Measurements from ENCODE around the gene RNF224. TPM values are rescaled to one million over a fixed set of nuclear protein-coding genes. Genes with fewer than 3 reads are reported as not detected.

The RNF224 gene
- total and polyA plus RNA-seq, 2 of the 13 experiments (the other 11 are each of a cell fraction or from before 2014, with no cell fraction given) = 0.09 TPM; not detected in 1

DNA sequence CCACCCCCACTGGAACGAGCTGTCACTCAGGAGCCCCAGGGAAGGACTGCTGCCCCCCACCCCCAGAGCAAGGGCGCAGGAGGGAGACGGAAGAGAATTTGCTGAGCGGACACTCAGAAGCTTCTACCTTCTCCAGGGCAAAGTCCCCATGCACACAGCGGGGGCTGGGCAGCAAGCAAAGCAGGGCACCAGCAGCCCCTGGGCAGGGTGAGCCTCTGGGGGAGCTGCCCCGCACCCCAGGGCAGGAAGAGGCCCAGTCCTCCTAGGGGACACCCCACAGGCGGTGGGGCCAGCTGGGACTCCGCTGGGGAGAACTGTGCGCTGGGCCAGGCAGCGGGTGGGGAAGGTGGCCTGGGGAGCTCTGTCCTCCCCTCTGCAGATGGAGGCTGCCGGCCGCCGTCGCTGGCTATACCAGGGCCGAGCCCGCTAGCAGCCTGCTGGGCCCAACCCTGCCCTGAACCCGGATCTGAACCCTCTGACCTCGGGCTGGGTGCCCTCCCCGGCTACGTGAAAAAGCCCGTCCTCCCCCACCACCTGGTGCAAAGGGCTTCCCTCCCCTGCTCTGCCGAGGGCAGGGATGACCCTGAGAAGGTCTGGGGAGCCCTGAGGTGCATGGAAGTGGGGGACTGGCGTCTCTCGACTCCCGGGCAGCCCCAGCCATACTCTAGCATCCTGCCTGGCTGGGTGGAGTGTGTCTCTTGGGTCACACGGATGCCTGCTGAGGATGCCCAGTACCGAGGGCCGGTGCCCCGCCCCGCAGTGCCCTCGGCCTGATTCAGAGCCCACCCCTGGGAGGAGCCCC lies 2.8 kb downstream of the RNF224 start (continued):
- TF ChIP-seq, protein P1, sequence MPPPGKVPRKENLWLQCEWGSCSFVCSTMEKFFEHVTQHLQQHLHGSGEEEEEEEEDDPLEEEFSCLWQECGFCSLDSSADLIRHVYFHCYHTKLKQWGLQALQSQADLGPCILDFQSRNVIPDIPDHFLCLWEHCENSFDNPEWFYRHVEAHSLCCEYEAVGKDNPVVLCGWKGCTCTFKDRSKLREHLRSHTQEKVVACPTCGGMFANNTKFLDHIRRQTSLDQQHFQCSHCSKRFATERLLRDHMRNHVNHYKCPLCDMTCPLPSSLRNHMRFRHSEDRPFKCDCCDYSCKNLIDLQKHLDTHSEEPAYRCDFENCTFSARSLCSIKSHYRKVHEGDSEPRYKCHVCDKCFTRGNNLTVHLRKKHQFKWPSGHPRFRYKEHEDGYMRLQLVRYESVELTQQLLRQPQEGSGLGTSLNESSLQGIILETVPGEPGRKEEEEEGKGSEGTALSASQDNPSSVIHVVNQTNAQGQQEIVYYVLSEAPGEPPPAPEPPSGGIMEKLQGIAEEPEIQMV (CRISPR knock-in tag; IDR thresholded peaks at IDR 0.05; ENCODE audit: low read depth) = peak; percentile 26; the same call in 1 of the 2 replicates
- TF ChIP-seq KLF13 (CRISPR knock-in tag; IDR thresholded peaks at IDR 0.05) (0 out of 2 replicates have a peak, but pooled peaks have one; percentile 33), ZNF331 (CRISPR knock-in tag; IDR thresholded peaks at IDR 0.05) (0 out of 2 replicates have a peak, but pooled peaks have one; percentile 11), ZNF263 (CRISPR knock-in tag; IDR thresholded peaks at IDR 0.05) (peak; percentile 43; the same call in 1 of the 2 replicates), MED1 (CRISPR knock-in tag; IDR thresholded peaks at IDR 0.05) (peak; percentile 48; the same call in 1 of the 2 replicates), ZSCAN25 (CRISPR knock-in tag; IDR thresholded peaks at IDR 0.05) (peak; percentile 53; the same call in 1 of the 2 replicates), HMG20A (CRISPR knock-in tag; IDR thresholded peaks at IDR 0.05; ENCODE audit: borderline replicate concordance) (no peak; the same call in 1 of the 2 replicates), ZNF205 (CRISPR knock-in tag; IDR thresholded peaks at IDR 0.05) (peak; percentile 58; the same call in 1 of the 2 replicates), NFATC3 (CRISPR knock-in tag; IDR thresholded peaks at IDR 0.05) (no peak), HES4 (CRISPR knock-in tag; IDR thresholded peaks at IDR 0.05; ENCODE audit: borderline replicate concordance) (no peak), SAP130 (CRISPR knock-in tag; IDR thresholded peaks at IDR 0.05; ENCODE audit: low read depth) (peak; percentile 77), SPEN (CRISPR knock-in tag; IDR thresholded peaks at IDR 0.05; ENCODE audit: low read depth) (peak; percentile 75; the same call in 1 of the 2 replicates), ZNF550 (CRISPR knock-in tag; IDR thresholded peaks at IDR 0.05; ENCODE audit: borderline replicate concordance) (no peak), HOXA3 (CRISPR knock-in tag; IDR thresholded peaks at IDR 0.05) (peak; percentile 46; the same call in 1 of the 2 replicates), ZNF256 (CRISPR knock-in tag; conservative IDR thresholded peaks at IDR 0.05) (no peak), ZNF891 (CRISPR knock-in tag; IDR thresholded peaks at IDR 0.05) (peak; percentile 39), ZNF543 (CRISPR knock-in tag; IDR thresholded peaks at IDR 0.05) (peak; percentile 76), ZNF549 (CRISPR knock-in tag; IDR thresholded peaks at IDR 0.05) (no peak), ZNF768 (CRISPR knock-in tag; IDR thresholded peaks at IDR 0.05) (no peak), PCBP1 (IDR thresholded peaks at IDR 0.05; ENCODE audit: borderline replicate concordance, low read depth, low read length) (peak; percentile 88; the same call in 1 of the 2 replicates), NAIF1 (CRISPR knock-in tag; IDR thresholded peaks at IDR 0.05; ENCODE audit: borderline replicate concordance) (no peak), CHCHD3 (CRISPR knock-in tag; IDR thresholded peaks at IDR 0.05) (0 out of 2 replicates have a peak, but pooled peaks have one; percentile 45)
- TF ChIP-seq, protein P2, sequence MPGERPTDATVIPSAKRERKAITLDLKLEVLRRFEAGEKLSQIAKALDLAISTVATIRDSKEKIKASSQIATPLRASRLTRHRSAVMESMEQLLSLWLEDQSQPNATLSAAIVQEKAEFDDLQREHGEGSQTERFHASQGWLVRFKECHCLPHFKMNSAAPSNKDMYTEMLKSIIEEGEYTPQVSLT (CRISPR knock-in tag; IDR thresholded peaks at IDR 0.05; ENCODE audit: borderline replicate concordance, low read depth) = no peak
- TF ChIP-seq, protein P3, sequence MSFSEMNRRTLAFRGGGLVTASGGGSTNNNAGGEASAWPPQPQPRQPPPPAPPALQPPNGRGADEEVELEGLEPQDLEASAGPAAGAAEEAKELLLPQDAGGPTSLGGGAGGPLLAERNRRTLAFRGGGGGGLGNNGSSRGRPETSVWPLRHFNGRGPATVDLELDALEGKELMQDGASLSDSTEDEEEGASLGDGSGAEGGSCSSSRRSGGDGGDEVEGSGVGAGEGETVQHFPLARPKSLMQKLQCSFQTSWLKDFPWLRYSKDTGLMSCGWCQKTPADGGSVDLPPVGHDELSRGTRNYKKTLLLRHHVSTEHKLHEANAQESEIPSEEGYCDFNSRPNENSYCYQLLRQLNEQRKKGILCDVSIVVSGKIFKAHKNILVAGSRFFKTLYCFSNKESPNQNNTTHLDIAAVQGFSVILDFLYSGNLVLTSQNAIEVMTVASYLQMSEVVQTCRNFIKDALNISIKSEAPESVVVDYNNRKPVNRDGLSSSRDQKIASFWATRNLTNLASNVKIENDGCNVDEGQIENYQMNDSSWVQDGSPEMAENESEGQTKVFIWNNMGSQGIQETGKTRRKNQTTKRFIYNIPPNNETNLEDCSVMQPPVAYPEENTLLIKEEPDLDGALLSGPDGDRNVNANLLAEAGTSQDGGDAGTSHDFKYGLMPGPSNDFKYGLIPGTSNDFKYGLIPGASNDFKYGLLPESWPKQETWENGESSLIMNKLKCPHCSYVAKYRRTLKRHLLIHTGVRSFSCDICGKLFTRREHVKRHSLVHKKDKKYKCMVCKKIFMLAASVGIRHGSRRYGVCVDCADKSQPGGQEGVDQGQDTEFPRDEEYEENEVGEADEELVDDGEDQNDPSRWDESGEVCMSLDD (CRISPR knock-in tag; IDR thresholded peaks at IDR 0.05; ENCODE audit: borderline replicate concordance) = peak; percentile 87
- TF ChIP-seq, protein P4, sequence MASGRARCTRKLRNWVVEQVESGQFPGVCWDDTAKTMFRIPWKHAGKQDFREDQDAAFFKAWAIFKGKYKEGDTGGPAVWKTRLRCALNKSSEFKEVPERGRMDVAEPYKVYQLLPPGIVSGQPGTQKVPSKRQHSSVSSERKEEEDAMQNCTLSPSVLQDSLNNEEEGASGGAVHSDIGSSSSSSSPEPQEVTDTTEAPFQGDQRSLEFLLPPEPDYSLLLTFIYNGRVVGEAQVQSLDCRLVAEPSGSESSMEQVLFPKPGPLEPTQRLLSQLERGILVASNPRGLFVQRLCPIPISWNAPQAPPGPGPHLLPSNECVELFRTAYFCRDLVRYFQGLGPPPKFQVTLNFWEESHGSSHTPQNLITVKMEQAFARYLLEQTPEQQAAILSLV (CRISPR knock-in tag; IDR thresholded peaks at IDR 0.05; ENCODE audit: borderline replicate concordance) = peak; percentile 48; the same call in 1 of the 2 replicates
